Superior temporal gyrus (tissue), 1 donor: ENCODE results near the gene ZNF488.
"Not testable (repeated sequence)": the region's sequence is repeated elsewhere in the genome, so short reads cannot be mapped to it uniquely, and the experiment has no call there.

Source experiments
- DNase-seq: peaks from one replicate; pipeline ENCODE4 v3.0.0-alpha.2; 2016; ENCODE audit errors: extremely low spot score

Gene ZNF488, protein sequence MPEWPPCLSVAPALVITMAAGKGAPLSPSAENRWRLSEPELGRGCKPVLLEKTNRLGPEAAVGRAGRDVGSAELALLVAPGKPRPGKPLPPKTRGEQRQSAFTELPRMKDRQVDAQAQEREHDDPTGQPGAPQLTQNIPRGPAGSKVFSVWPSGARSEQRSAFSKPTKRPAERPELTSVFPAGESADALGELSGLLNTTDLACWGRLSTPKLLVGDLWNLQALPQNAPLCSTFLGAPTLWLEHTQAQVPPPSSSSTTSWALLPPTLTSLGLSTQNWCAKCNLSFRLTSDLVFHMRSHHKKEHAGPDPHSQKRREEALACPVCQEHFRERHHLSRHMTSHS

DNA sequence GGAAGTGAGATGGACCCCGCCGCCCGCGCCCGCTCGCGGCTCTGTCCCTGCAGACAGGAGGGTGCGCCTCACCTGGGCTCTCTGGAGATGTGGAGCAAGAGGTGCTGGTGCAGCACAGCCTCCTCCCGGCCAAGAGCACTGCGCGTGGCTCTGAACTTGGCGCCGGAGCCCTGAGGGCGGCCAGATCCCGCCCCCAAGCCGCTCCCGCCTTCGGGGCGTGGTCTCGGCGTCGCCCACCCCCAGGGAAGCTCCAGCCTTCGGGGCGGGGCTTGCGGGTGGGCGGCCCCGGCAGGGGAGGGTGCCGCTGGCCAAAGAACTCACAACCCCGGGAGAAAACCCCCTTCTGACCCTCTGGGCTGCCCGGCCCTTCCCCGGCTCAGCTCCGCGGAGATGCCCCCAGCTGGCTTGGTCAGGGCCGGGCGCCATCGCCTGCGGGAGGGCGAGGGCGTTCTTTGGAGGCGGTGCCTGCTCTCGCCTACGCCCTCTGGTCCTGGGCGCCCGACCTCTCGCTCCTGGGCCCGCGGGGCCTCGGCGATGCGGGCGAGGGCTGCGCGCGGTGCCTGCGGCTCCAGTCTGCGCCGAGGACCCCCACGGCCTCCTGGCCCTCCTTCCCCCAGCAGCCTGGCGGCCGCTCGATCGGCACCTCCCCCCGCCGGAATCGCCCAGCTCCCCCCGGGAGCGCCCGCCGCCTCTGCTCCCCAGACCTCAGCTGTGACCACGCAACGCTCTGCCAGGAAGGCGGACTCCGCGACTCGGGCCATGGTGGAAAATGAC is at the start of gene ZNF488:
TSS of gene ZNF488 (minus strand) at position 146 of the 774 bp plus-strand sequence. CDS start 15,464 bp downstream, outside the sequence.
- peak; percentile 91 for DNase-seq

DNA sequence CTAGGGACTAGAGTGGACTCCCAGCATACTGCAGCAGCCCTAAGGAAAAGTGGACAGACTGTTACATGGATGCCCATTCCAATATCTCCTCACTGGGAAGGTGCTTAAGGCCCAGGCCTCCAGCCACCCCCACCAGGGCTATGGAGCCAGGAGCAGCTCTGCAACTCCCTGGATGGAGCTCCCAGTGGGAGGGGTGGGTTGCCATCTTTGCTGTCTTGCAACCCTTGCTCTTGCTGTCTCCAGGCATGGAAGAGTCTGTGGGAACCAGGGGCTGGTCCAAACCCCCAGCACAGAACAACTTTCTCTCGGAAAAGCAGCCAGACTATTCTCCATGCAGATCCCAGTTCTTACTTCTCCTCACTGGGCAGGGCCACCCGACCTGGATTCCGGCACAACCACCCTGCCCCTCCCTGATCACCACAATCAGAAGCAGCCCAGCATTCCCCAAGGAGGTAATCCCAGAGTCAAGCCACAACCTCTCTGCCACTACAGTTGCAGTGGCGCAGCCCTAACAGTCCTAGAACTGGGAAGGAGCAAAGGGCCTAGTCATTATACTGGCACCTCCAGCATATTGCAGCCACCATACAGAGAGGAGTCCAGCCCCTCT is 41.8 kb upstream of the ZNF488 start:
- no peak for DNase-seq

DNA sequence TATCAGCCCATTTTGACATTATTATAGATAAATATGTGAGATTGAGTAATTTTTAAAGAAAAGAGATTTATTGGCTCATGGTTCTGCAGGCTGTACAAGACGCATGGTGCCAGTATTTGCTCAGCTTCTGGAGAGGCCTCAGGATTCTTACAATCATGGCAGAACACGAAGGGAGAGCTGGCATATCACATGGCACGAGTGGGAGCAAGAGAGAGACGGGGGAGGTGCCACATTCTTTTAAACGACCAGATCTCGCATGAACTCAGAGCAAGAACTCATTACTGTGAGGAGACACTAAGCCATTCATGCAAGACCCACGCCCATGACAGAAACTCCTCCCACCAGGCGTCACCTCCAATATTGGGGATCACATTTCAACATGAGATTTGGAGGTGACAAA is 40.1 kb upstream of the ZNF488 start:
- DNase-seq, result no peak

DNA sequence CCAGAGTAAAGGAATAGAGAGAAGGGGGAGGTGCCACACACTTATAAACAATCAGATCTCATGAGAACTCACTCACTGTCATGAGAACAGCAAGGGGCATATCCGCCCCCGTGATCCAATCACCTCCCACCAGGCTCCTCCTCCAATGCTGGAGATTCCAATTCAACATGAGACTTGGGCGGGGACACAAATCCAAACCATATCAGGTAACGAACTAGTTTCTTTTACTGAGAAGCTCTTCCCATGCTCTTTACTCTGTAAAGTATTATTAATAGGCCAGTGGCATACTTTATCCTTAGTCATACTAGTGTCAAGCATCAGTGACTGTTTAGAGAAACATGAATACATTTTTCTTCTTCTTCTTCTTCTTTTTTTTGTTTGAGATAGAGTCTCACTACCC is 39.4 kb upstream of the ZNF488 start:
- DNase-seq, result no peak

DNA sequence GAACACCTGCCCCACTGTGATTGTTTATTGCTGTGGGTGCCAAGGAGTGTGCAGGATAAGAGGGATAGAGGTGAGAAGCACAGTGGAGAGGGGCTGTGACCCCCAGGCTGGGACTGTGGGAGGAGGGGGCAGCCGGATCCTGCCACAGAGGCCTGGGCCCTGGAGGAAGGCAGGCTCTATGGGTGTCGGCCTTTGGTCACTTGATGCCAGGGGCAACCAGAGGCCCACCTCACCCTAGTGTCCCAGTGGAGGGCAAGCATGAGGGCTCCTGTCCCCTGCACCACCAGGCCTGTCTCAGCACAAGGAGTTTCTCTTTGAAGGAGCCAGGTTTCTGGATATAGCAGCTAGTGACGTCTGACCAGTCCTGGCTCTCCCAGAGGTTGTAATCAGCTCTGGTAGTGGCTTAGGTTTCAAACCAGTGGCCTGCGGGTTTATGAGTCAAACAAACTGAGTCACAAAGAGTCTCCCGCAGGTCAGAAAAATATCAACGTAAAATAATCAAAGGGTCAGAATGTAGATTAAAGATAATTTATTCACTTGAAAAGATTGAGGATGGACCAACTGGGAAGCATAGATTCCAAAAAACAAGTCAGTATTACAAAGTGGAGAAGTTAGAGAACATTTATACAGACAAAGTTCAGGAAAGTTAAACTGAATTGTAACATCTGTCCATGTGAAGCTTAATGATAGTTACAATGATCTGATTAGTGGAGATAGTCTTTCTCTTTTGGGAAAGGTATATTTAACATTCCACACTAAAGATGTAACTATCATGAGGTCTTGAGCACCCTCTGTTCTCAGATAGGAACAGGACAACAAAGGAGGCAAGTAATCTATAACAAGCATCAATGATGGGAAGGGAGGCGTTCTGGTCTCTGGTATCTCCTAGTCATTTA is 37.2 kb upstream of the ZNF488 start:
- DNase-seq, result no peak

DNA sequence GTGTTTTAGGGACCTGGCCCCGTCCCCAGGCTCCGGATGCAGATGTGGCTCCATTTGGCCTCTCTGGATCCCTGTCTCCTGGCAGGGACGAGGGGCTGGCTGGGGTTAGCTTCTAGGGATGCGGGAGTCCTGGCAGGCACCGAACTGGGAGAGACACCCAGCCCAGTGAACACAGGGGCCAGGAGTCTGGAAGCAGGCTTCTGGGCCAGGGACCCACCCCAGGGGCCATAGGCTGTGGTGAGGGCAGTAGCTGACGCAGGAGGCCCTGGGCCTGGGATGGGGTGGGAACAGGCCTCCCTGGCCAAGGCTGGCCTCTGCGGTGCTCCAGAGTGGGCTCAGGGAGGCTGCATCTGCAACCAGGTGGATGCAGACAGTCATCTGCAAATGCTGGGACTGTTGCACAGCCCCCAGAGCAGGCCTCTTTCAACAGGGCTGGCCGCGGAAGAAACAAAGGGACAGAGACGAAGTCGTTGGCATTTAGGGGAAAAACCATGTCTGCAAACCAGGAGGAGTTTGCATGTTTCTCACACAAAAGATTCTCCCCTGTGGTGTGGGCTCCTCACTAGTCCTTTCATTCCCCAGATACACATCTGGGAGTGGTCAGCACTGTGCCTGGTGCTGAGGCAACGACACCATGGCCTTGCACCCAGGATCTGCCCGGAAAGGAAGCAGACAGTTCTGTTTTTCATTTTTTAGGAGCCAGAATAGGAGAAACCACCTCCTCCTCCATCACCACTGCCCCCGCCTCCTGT is 36.4 kb upstream of the ZNF488 start:
- no peak for DNase-seq

DNA sequence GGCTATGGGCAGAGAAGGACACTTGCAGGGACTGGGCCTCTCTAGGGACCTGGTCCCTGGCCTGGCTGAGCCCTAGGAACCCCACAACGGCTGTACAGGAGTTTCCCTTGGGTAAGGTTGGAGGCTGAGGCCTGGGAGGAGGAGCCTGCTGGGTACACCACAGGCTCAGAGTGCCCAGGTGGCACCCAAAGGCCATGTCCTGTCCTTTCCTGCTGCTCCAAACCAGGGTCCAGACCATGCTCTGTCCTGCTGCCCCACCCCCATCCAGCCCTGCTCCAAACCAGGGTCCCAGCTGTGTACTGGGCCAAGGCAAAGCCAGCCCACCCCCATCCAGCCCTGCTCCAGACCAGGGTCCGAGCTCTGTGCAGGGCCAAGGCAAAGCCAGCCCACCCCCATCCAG is 35.3 kb upstream of the ZNF488 start:
- DNase-seq, result no peak

DNA sequence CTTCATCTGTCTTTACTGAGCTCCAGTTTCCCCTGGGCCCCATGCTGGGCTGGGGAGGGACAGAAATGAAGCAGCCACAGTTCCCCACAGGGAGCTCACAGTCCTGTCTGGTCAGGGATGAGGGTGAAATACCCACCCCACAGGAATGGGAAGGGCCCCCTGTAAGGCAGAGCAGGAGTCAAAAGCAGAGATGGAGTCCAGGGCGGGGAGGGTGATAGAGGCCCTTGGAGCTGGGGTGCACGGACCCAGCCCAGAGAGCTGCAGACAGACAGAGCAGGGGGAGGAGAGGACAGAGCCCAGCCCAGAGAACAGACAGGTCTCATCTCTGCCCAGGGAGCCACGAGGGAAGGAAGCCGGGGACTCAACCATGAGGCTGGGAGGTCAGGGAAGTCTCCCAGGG is 34.9 kb upstream of the ZNF488 start:
- DNase-seq, result no peak

DNA sequence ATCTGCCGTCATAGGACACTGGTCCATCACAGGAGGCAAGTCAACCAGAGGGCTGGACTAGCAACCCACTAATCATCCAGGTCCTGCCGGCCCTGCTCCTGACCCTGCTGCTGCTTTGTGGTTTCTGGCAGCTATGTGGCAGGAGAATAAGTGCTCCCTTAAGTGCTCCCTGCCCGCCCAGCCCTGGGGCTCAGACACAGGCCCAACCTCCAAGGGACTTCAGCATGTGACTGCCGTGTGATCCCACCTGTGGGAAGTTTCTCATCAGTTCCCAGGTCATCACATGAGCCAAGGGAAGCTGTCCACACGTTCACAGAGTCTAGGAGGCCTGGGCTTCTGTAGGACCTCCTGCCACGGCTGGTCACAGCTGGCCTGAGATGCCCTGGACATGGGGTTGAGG is 34.2 kb upstream of the ZNF488 start:
- DNase-seq, result no peak

DNA sequence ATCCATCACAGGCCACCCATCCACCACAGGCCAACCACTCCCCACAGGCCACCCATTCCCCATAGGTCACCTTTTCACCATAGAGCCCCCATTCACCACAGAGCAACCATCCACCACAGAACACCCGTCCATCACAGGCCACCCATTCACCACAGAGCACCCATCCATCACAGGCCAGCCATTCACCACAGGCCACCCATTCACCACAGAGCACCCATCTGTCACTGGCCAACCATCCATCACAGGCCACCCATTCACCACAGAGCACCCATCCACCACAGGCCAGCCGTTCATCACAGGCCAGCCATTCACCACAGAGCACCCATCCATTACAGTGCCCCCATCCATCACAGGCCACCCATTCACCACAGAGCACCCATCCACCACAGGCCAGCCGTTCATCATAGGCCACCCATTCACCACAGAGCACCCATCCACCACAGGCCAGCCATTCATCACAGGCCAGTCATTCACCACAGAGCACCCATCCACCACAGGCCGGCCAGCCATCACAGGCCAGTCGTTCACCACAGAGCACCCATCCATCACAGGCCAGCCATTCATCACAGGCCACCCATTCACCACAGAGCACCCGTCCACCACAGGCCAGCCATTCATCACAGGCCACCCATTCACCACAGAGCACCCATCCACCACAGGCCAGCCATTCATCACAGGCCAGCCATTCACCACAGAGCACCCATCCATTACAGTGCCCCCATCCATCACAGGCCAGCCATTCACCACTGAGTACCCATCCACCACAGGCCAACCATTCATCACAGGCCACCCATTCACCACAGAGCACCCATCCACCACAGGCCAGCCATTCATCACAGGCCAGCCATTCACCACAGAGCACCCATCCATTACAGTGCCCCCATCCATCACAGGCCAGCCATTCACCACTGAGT is 32.5 kb upstream of the ZNF488 start:
- not testable (repeated sequence) for DNase-seq

DNA sequence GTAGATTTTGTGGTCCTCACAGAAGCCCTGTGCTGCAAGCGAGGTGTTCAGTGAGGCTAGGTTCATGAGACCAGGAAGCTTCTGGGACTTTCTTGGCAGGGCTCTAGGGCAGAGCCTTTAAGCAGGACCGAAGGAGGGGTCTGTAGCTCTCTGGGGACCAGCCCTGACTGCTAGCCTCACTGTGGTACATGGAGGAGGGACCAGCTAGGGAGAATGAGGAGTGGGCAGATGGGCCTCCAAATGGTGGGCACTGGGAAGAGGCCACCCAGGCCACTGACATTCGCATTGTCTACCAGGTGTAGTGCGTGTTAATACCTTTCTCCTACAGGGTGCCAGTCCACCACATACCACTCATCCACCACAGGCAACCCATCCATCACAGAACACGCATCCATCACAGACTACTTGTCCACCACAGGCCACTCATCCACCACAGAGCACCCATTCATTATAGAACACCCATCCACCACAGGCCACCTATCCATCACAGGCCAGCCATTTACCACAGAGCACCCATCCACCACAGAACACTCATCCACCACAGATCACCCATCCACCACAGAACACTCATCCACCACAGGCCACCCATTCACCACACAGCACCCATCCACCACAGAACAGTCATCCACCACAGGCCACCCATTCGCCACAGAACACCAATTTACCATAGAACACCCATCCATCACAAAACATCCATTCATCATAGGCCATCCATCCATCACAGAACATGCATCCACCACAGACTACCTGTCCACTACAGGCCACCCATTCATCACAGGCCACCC is 31.6 kb upstream of the ZNF488 start:
- no peak for DNase-seq

DNA sequence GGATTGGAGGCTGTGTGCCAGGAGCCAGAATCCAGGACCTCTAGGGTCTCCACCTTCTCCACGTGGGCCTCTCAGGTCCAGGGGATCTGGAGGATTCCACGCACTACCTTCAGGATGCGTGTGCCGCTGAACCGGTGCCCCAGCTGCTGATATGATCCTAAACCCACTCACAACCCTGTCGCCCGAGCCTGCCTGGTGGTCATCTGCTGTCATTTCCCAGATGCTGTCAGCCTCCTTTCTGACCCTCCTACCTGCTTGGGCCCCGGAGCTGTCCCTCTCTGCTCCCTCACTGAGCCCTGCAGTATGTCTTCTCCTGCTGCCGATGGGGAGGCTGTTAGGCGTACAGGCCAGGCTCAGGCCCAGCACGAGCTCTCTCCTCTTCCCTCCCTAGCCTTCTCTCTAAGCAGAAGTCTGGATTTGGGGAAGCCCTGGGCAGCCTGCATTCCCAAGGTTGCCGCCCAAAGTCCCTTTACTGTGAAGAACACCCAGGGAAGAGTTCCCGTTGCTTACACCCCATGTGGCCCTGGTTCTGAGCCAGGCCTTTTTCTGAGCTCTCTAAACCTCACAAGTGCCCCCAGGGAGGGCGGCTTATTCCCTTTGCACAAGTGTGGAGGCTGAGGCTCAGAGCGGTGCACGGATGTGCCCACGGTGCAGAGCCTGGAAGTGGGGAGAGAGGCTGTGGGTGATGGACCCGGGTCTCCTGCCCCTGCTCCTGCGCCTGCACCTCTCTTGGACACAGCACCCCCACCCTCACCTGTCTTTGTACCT is 30.8 kb upstream of the ZNF488 start:
- no peak for DNase-seq

DNA sequence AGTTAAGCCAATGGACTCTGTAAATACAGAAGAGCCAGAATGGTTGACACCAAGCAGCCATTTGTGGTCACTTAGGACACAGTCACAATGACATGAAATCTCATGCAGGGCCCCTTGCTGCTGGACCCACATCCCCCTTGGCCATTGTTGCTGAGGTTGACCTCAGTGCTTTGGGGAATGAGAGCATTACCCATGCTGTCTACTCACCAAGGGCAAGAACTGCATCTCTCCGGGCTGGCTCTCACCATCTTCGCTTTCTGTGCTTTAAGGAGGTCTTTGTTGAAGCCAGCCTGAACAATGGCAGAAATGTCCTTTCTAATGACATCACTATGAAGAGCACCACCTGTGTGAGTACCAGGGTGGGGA is 30.1 kb upstream of the ZNF488 start:
- DNase-seq, result no peak

DNA sequence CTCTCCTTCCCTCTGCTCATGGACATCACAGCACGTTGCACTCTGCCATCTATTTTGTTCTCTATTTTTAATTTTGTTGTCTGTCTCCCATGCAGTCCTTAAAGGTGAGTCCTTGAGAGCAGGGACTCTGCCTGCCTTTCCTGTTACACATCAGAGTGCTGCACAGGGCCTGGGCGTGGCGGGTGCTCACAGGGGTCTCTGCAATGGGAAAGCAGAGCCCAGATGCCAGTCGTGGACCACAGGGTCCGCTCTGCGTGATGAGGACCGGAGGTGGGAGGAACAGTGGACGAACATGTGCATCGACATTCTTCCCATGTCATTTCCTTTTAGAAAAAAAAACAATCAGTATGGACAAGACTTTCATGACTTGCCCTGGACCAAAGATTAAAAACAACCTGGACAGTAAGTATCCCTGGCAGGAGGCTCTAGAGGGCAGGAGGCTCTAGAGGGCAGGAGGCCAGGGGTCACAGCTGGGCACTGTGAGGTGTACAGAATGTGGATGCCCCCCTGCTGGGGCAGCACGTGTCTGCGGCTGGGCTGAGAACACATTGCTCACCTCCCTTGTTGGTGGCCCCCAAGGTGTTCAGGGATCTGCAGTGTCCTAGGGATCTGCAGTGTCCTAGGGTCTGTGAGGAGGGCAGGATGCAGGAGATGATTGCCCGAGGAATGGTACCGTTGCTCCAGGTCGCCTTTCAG is 29.6 kb upstream of the ZNF488 start:
- no peak for DNase-seq

DNA sequence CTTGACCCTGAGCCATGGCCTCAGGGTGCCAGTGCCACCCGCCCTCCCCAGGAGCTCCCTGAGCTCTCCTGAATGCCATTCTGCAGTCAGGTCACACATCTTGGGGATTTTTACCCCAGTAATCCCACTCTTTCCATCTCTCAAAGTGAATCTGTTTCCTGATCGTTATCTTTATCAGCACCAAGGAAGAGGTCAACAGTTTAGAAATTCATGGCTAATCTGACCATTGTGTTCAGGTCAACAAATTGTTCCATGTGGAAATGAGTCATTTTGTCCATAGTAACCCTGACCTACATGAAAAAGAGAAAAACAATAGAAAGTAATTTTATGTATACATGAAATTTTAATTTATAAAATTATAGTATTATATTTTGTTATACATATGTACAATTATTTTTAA is 28.8 kb upstream of the ZNF488 start:
- no peak for DNase-seq

DNA sequence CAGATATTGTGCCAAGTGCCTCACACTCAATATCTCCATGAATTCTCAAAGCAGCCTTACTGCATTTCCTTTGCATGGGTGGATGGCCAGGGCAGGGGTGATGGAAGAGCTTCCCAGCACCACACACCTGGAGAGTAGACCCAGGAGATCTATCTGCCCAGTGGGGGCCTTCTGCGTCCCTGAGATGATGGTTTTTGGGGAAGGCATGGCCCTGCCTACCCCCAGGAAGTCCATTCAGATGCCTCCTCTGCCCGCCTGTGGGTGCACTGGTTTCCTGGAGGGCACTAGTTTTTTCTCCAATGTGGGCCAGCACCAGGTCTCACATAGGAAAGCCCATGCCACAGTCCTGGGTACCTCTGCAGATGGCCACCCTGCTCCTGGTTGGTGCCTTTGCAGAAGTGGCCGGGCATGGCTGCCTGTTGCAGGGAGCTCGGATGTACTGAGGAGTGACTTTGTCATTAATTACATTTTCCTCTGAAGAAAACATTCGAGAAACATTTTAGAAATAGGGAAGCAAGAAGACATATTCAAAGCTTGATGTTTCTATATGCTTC is 28.2 kb upstream of the ZNF488 start:
- DNase-seq, result no peak

DNA sequence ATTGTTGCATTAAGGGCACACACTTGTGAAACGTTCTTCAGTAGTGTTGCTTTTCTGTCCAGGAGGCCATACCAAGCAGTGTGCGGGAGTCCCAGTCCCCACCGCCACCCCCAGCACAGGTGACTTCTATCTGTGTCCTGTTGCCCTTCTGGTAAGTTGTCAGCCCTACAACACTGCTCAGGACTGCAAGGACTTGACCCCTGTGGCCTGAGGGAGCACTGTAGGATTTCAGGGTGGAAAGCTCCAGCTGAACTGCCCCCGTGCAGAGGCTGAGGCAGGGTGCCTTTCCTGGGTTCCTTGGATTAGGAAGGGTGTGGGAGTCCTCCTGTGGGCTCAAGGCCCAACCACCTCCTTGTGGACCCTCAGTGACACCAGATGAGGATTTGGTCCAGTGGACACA is 26.8 kb upstream of the ZNF488 start:
- DNase-seq, result no peak

DNA sequence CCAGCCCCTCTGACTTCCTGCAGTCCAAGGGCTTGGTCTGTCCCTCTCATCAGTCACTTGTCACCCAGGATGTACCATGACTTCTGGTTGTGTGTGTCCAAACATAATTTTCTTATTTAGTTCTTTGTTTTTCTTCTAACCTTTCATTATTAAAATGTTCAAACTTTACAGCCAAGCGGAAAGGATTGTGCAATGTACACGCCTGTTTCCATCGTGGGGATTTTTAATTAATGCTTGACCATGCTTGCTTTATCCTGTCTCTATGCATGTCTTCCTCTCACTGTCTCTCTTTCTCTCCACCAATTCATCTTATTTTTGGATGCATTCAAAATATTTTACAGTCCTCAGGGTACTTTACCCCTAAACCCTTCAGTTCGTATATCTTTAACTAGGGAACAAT is 26.2 kb upstream of the ZNF488 start:
- no peak for DNase-seq
